ENCODE measurements around the gene VKORC1.
"Not testable (repeated sequence)": the region's sequence is repeated elsewhere in the genome, so short reads cannot be mapped to it uniquely, and the experiment has no call there.

VKORC1 gene

GRCh38 chr16:31106509-31107464 is 12.2 kb upstream of the VKORC1 start:
- DNase-seq = no peak

- DNase-seq = peak; percentile 53
Measured at GRCh38 chr16:31105677-31106213, 11.1 kb upstream of the VKORC1 start.

GRCh38 chr16:31100876-31101641 is 6.5 kb upstream of the VKORC1 start:
- DNase-seq = not testable (repeated sequence)

GRCh38 chr16:31099860-31100638 is 5.5 kb upstream of the VKORC1 start:
- DNase-seq = no peak

- DNase-seq = no peak
Measured at GRCh38 chr16:31094088-31094423, 541 bp downstream of the VKORC1 start.

- no peak for DNase-seq
Measured at GRCh38 chr16:31093132-31093703, 1.4 kb downstream of the VKORC1 start.

- no peak for DNase-seq
Measured at GRCh38 chr16:31092330-31092729, 2.3 kb downstream of the VKORC1 start.

- DNase-seq = no peak
Measured at GRCh38 chr16:31090540-31090939, 4.1 kb downstream of the VKORC1 start.

GRCh38 chr16:31089199-31089598 is 5.4 kb downstream of the VKORC1 start:
- DNase-seq = no peak

- no peak for DNase-seq
Measured at GRCh38 chr16:31088459-31089183, 6.0 kb downstream of the VKORC1 start, which contains the start of gene PRSS53. PRSS53 (minus strand) TSS chr16:31088943; CDS start chr16:31088809, 134 bp downstream.

GRCh38 chr16:31087971-31088370 is 6.6 kb downstream of the VKORC1 start:
- no peak for DNase-seq

- DNase-seq = no peak
Measured at GRCh38 chr16:31087481-31087880, 7.1 kb downstream of the VKORC1 start.

- DNase-seq = no peak
Measured at GRCh38 chr16:31086629-31086906, 8.0 kb downstream of the VKORC1 start.

GRCh38 chr16:31085873-31086628 is 8.5 kb downstream of the VKORC1 start:
- DNase-seq = no peak

- DNase-seq = no peak
Measured at GRCh38 chr16:31085411-31085810, 9.2 kb downstream of the VKORC1 start.

- no peak for DNase-seq
Measured at GRCh38 chr16:31084584-31085302, 9.9 kb downstream of the VKORC1 start.

GRCh38 chr16:31083981-31084380 is 10.6 kb downstream of the VKORC1 start:
- DNase-seq = no peak

GRCh38 chr16:31083556-31083955 is 11.0 kb downstream of the VKORC1 start:
- DNase-seq = no peak

GRCh38 chr16:31083081-31083480 is 11.5 kb downstream of the VKORC1 start:
- DNase-seq = no peak

- DNase-seq = no peak
Measured at GRCh38 chr16:31082368-31083045, 12.1 kb downstream of the VKORC1 start.

Data from NCI-H2029 treated with DMSO at 0.1 percent for 48 hours (cell line).